ENCODE results near the gene LSAMP. TPM values are rescaled to one million over a fixed set of nuclear protein-coding genes. Genes with fewer than 3 reads are reported as not detected.

The LSAMP gene
- total and polyA plus RNA-seq, 9 of the 15 experiments (the other 6 are each of a cell fraction or from before 2014, with no cell fraction given), result 0.09 to 0.11 TPM; not detected in 7

GRCh38 chr3:116470605-116471197, 25.4 kb upstream of the LSAMP start:
- TF ChIP-seq NCOA2 (IDR thresholded peaks at IDR 0.05; ENCODE audit: partially characterized antibody in 2 of 2) (no peak), GATAD2A (IDR thresholded peaks at IDR 0.05) (no peak), IRF1 (CRISPR knock-in tag; IDR thresholded peaks at IDR 0.05; ENCODE audit: borderline replicate concordance) (no peak), KAT8 (IDR thresholded peaks at IDR 0.05; ENCODE audit: low read depth) (no peak), HMBOX1 (IDR thresholded peaks at IDR 0.05) (no peak), MEF2D (tag; conservative IDR thresholded peaks at IDR 0.05; ENCODE audit: low read depth) (no peak), ZNF121 (CRISPR knock-in tag; conservative IDR thresholded peaks at IDR 0.05) (no peak), PBX2 (CRISPR knock-in tag; IDR thresholded peaks at IDR 0.05; ENCODE audit: low read depth) (no peak), PBX2 (tag; conservative IDR thresholded peaks at IDR 0.05; ENCODE audit: low read depth) (no peak), MLX (CRISPR knock-in tag; conservative IDR thresholded peaks at IDR 0.05) (no peak), ID3 (CRISPR knock-in tag; IDR thresholded peaks at IDR 0.05) (no peak), ID3 (tag; IDR thresholded peaks at IDR 0.05) (no peak), POLR2A (conservative IDR thresholded peaks at IDR 0.05) (no peak), MAX (CRISPR knock-in tag; IDR thresholded peaks at IDR 0.05) (no peak), TFAP4 (CRISPR knock-in tag; IDR thresholded peaks at IDR 0.05; ENCODE audit: borderline replicate concordance) (no peak), EP300 (IDR thresholded peaks at IDR 0.05; ENCODE audit: low read length) (no peak)
- Histone ChIP-seq H3K4me2 (ENCODE audit: insufficient read depth, low read length) (no peak overlapping the region), H3K79me2 (ENCODE audit: control insufficient read depth, insufficient read depth, low read length) (no peaks in the 10 kb centered on the region), H3K4me1 (replicated peaks in 1 of 2; ENCODE audit: control insufficient read depth in 2 of 2, insufficient read depth in 2 of 2, low read length in 2 of 2) (no peaks in the 10 kb centered on the region), H2AFZ (ENCODE audit: low read depth, low read length) (no peak overlapping the region), H3K9me1 (ENCODE audit: control insufficient read depth, insufficient read depth, low read length) (no peaks in the 10 kb centered on the region), H3K9ac (ENCODE audit: insufficient read depth in 1 of 2, low read depth in 2 of 2, low read length in 2 of 2) (no peak overlapping the region), H3K36me3 (ENCODE audit: control insufficient read depth, insufficient read depth, low read length) (no peaks in the 10 kb centered on the region), H3K27me3 (ENCODE audit: control insufficient read depth in 2 of 2, insufficient read depth in 2 of 2, low read length in 2 of 2) (no peaks in the 10 kb centered on the region), H3K4me3 (no peak overlapping the region), H3K9me3 (replicated peaks; ENCODE audit: control insufficient read depth, insufficient read depth, low read depth, low read length) (no peaks in the 10 kb centered on the region), H4K20me1 (replicated peaks; ENCODE audit: control insufficient read depth, insufficient read depth, low read length) (no peaks in the 10 kb centered on the region), H3K27ac (ENCODE audit: extremely low read depth, low read depth, low read length) (no peak overlapping the region)
- POLR2A ChIA-PET, result no interaction called here
- intact Hi-C loops (cut with micrococcal nuclease), result no loop called here
- CTCF ChIA-PET (ENCODE audit: low intra/inter-chr PET ratio), result interaction anchor here (0.7 kb wide), 1 partner anchor 692 kb away, joined by 3 read pairs; no protein-coding TSS in a partner anchor
- DNase-seq (ENCODE audit: extremely low read depth in 1 of 4, low spot score in 3 of 4) (no peak), ATAC-seq (no peak), FAIRE-seq (no peak)
- BruUV-seq (replicated peaks), result no TSS peak
- WGBS (ENCODE audit: insufficient coverage, low coverage, missing lambda C conversion rate), result 0% methylated on average over 4 of the region's 4 CpGs
- in situ Hi-C loops (cut with MboI), result no loop called here
